B cell (primary cell): Measurements from ENCODE around the gene GRM4.

Experiments
- CTCF ChIP-seq: fragments of 200-600 bp; IDR thresholded peaks from one replicate; pipeline ENCODE4 v1.8.0; 2022; ENCODE audit warnings: antibody characterized with exemption, mild to moderate bottlenecking
- EZH2 ChIP-seq: IDR thresholded peaks from 2 replicates; pipeline ENCODE4 v1.6.1; 2012; ENCODE audit warnings: borderline replicate concordance, low read depth, mild to moderate bottlenecking, moderate library complexity, low read length; ENCODE audit not compliant: insufficient read depth, poor library complexity, severe bottlenecking

DNA sequence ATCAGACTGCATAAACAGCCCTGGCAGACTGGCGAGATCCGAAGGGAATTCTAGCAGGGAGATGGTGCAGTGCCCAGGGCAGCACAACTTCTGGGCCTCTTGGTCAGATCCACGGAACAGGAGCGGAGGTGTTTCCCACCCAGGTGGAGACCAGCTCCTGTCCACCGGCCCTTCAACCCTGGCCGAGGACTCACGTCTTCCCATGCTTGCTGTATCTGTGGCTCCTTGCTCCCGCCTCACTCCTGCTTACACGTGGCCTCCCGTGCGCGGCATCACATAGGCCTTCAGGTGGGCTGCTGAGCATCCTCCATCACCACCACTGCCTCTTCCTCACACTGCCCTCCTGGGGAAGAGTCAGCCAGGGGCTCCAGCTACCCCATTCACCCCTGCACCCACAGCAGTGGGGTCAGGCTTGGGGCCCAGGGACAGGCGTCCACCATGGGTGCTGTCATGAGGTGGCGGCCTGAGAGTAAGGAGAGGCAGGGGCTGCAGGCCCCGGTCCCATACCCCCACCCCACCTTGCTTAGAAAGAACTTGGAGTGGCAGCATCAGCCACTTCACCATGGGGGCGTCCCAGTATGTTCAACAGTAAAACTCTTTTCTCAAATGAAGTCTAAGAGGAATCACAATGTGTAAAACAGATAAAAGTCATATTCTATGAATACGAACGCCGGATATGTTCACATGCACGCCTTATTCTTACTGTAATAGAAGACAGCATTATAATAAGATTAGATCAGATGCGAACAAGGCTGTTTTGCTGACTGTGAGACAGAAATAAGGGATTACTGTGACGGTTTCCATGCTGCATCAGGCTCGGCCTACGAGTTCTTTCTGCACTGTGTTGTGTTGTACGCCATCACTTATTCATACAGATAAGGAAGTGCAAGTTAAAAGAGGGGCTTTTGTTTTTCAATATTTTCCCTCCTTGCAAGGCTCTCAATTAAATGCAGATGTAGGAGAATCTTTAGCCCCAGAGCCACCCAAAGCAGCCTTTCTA is 165.4 kb downstream of the GRM4 start:
- TF ChIP-seq CTCF (no peak), EZH2 (no peak)
